Adrenal gland (tissue), 5 donors: ENCODE results near the gene AP1G2.

Experiments used
- POLR2A ChIP-seq, 2 donors: fragments of 450-650 bp; IDR thresholded peaks; one replicate each; pipeline ENCODE4 v1.6.1; 2017; ENCODE audit warnings: antibody characterized with exemption in 2 of 2, mild to moderate bottlenecking in 2 of 2, moderate library complexity in 1 of 2
- TF ChIP-seq, protein P1 (sequence below), 6 experiments: fragments of 450-650 bp in 4 of 6; fragments of 200-600 bp in 2 of 6; sonication (generic) in 1 of 6; IDR thresholded peaks; 1 replicate in 5 of 6; 2 replicates in 1 of 6; pipeline versions ENCODE4 v1.5.1 to v1.8.0; 2016 to 2021; ENCODE audit warnings: antibody characterized with exemption in 6 of 6, mild to moderate bottlenecking in 2 of 6, moderate library complexity in 1 of 6
- donor health status: DM: no; HTN: no; CAD: no.

DNA sequence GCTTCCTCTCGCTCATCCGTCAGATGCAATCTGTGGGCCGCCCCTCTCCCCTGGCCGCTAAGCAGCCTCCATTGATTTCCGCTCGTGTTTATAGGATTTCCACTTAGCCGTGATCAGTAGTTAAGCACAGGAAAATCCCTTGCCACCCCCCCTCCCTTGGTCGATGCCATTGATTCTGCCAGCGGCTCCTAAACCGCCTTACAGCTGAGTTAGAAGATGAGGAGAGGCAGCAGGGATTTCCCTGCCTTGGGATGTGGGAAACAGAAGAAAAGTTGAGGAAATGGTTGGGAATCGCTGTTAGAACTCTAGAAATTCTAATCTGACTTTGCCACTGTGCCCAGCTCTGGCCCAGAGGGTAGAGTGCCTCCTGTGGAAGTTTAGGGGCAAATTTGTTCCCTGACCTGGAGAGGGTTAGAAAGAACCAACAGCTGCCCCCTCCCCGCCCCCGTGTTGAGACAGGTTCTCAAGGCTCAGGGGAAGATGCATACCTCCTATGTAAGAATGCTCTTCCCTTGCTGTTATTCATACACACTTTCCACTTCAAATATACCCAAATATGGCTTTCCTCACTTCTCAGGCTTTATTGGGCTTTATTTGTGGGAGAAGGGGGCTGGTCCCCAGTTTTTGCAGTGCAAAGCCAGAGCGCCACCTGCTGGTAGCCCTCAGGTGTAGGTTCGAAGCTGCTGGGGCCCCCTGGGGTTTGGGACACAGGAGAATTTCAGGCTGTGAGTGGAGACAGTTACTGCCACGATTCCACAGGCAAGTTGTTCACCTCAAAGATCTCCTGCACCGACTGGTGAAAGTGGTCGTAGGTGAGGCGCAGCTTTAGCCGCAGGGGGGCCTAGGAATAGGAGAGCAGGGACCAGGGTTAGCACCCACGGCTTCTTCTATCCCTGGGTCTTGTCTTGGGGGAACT, 8.3 kb downstream of the AP1G2 start:
- TF ChIP-seq, protein P1, sequence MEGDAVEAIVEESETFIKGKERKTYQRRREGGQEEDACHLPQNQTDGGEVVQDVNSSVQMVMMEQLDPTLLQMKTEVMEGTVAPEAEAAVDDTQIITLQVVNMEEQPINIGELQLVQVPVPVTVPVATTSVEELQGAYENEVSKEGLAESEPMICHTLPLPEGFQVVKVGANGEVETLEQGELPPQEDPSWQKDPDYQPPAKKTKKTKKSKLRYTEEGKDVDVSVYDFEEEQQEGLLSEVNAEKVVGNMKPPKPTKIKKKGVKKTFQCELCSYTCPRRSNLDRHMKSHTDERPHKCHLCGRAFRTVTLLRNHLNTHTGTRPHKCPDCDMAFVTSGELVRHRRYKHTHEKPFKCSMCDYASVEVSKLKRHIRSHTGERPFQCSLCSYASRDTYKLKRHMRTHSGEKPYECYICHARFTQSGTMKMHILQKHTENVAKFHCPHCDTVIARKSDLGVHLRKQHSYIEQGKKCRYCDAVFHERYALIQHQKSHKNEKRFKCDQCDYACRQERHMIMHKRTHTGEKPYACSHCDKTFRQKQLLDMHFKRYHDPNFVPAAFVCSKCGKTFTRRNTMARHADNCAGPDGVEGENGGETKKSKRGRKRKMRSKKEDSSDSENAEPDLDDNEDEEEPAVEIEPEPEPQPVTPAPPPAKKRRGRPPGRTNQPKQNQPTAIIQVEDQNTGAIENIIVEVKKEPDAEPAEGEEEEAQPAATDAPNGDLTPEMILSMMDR (IDR thresholded peaks at IDR 0.05): peak; percentile 59 to 85 (median 76)
- TF ChIP-seq POLR2A (IDR thresholded peaks at IDR 0.05): no peak
